Retinal pigment epithelial cell (primary cell): Measurements from ENCODE around the gene NANOGP8.

Experiments used
- DNase-seq: peaks from one replicate; pipeline ENCODE4 v3.0.0-alpha.2; 2010; ENCODE audit warnings: low read depth
- H3K4me3 ChIP-seq: 2 replicates; pipeline ENCODE4 v1.5.1; 2011; ENCODE audit warnings: mild to moderate bottlenecking, low read length, control low read depth, moderate library complexity
- TF ChIP-seq, protein P1 (sequence below): conservative IDR thresholded peaks from 2 replicates; pipeline ENCODE4 v1.5.1; 2011; ENCODE audit warnings: low read depth, low read length, control low read depth, inconsistent platforms

NANOGP8 gene

DNA sequence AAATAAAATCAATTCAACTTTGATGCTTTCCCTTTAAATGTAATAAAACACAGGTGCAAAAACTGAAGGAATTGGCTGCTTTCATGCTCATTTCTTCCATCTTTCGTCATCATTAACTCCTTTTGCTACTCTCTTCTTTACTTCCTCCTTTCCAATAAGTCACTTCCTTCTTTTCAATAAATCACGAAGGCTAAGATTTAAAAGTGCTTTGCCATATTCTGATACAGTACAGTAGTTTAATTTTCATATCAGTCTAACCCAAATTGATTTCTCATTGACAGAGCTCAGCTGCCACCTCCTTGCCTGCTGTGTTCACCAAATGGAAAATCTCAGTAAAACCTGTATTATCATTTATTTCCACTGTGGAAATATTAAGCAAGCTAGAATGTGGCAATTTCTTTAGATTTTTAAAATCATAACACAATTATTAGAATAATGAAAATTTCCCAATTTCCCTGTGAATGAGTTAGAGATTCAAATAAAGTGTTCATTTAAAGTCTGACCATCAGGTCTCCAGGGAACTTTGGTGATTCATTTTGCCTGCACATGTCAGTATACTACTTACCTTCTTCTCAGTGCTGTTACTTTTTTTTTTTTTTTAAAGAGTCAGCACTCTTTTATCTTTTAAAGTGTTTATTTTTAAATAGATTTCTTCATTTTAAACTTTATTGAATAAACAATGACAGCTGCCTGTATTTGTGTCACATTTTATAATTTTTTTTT lies 41.6 kb downstream of the NANOGP8 start:
- DNase-seq, result no peak

DNA sequence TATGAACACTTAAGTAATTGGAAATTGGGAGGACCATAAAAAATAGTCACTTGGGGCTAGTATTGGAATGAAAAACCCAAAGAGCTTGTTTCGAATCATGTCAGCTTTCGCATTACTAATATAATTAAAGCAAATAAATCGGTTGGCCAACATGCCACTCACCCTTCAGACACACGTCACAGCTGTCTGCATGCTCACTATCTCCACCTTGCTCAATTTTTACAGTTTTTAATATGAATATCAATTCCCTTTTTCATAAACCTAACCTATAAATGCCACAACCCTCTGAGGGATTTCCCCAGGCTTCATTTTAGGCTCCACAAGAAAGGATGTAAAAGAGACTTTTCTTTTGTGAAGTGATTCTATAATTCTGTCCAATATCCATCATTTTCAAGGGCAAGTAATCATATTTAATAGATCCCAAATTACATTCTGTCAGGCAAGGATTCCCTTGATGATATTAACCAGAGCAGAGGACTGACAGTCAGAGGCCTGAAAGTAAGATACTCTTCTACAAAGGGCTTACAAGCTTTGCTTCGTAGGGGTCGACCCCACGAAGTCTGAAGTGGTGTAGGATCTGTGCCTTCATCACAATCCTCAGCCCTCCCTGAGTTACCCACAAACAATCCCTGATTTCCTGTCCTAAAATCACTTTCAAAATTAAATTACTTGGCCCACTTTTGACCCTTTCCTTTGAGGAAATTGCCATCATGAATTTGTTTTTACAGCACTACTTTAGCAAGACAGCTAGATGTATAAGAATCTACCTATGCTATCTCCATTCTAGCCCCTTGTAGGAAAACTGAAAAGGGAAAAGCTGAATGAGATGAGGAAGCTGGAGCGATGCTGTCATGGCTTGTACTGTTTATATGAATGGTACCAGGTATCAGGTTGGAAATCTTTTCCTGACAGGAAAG lies 44.5 kb downstream of the NANOGP8 start:
- H3K4me3 ChIP-seq, result no peak overlapping the region
- TF ChIP-seq, protein P1, sequence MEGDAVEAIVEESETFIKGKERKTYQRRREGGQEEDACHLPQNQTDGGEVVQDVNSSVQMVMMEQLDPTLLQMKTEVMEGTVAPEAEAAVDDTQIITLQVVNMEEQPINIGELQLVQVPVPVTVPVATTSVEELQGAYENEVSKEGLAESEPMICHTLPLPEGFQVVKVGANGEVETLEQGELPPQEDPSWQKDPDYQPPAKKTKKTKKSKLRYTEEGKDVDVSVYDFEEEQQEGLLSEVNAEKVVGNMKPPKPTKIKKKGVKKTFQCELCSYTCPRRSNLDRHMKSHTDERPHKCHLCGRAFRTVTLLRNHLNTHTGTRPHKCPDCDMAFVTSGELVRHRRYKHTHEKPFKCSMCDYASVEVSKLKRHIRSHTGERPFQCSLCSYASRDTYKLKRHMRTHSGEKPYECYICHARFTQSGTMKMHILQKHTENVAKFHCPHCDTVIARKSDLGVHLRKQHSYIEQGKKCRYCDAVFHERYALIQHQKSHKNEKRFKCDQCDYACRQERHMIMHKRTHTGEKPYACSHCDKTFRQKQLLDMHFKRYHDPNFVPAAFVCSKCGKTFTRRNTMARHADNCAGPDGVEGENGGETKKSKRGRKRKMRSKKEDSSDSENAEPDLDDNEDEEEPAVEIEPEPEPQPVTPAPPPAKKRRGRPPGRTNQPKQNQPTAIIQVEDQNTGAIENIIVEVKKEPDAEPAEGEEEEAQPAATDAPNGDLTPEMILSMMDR, result no peak
- DNase-seq, result no peak

More for the DNA sequence above, 41.6 kb downstream of the NANOGP8 start:
- TF ChIP-seq, protein P1, result no peak
- no peak overlapping the region for H3K4me3 ChIP-seq

DNA sequence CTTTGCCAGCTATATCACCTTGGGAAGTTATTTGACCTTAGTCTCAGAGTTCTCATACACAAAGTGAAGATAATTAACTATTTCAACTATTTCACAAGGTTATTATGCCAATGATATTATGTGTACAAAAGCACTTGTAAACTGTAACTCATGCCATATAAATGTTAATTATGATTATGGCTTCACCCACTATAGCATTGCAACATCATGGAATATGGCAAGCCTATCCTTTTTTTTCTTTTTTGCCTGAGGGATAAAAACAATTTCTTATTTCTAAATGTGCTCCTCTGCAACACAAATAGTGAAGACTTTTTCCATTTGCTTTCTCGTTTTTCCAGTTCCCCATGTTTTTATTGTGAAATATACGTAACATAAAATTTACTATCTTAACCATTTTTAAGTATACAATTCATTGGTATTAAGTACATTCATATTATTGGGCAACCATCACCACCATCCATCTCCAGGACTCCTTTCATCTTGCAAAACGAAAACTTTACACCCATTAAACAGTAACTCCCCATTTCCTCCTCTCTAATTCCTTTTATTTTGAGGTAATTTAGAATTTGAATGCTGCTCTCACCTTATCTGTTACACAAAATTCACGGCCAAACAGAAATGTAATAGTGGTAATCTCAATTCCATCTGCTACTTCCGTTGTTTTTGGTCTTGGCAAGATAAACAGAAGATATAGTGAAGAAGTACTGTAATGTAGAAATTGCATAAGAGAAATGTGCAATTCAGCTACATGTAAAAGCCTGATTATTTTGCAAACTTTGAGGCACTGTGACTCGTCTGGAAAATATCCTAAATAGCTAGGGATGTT lies 46.3 kb downstream of the NANOGP8 start:
- peak; percentile 12 for DNase-seq
- no peak overlapping the region for H3K4me3 ChIP-seq
- TF ChIP-seq, protein P1, result no peak
